Testis (tissue), 3 donors: Measurements from ENCODE around the gene THOC6. TPM values are rescaled to one million over a fixed set of nuclear protein-coding genes. Genes with fewer than 3 reads are reported as not detected.
A peak's percentile ranks its signal among the peaks of the same experiment; 100 is the strongest.

Source experiments
- DNase-seq: peaks from one replicate; pipeline ENCODE4 v3.0.0-alpha.2; 2019
- H3K27ac ChIP-seq, 2 donors: fragments of 200-600 bp; sonication (generic); one replicate each; pipeline ENCODE4 v1.5.1; 2019
- H3K27me3 ChIP-seq: fragments of 200-600 bp; sonication (generic); one replicate; pipeline ENCODE4 v1.5.1; 2019
- H3K36me3 ChIP-seq: fragments of 200-600 bp; sonication (generic); one replicate; pipeline ENCODE4 v1.5.1; 2017; ENCODE audit warnings: low read depth; ENCODE audit errors: missing control alignments
- H3K4me1 ChIP-seq: fragments of 200-600 bp; sonication (generic); one replicate; pipeline ENCODE4 v1.5.1; 2019
- H3K4me3 ChIP-seq, 2 donors: fragments of 200-600 bp; sonication (generic); one replicate each; pipeline ENCODE4 v1.5.1; 2017 to 2019
- H3K9me3 ChIP-seq: fragments of 200-600 bp; sonication (generic); one replicate; pipeline ENCODE4 v1.5.1; 2017
- CTCF ChIP-seq, 3 experiments: fragments of 450-650 bp in 2 of 3; fragments of 200-600 bp in 1 of 3; sonication (generic) in 1 of 3; IDR thresholded peaks; one replicate each; pipeline ENCODE4 v1.5.1; 2016 to 2019; ENCODE audit warnings: antibody characterized with exemption in 3 of 3, mild to moderate bottlenecking in 2 of 3, moderate library complexity in 1 of 3
- POLR2A ChIP-seq: fragments of 450-650 bp; IDR thresholded peaks from one replicate; pipeline ENCODE4 v1.6.1; 2017; ENCODE audit warnings: antibody characterized with exemption, mild to moderate bottlenecking, moderate library complexity
- WGBS, 2 donors: methylation state at CpG; one replicate each; pipeline ENCODE4 v1.1.5; 2018; 5-methylcytosine and 5-hydroxymethylcytosine counted together
- intact Hi-C: fragments of 100-400 bp; cut with DNase I; formaldehyde crosslinking; loops from one replicate; pipeline ENCODE4 v1.15.1; 2023; ENCODE audit warnings: low total_unique reads
- polyA plus RNA-seq: library from polyadenylated mRNA; stranded (reverse); fragments of 350-450 nt; fragmentation: Illumina TruSeq; extraction: RNeasy Lipid Tissue Mini Kit (QIAGEN cat#74804); gene quantifications from one replicate; pipeline ENCODE4 v1.2.3, GENCODE V29; 2014; ENCODE audit warnings: low read depth, low replicate concordance; ENCODE audit not compliant: insufficient read depth
- total RNA-seq, 2 donors: library from RNA; depleted of rRNA; stranded (reverse); fragments of >200 nt; gene quantifications; one replicate each; pipeline ENCODE4 v1.2.3, GENCODE V29; 2016

The THOC6 gene
- total and polyA plus RNA-seq, 3 donors from 2014 or later, result 17.3 to 27.3 (median 19.6) TPM

GRCh38 chr16:3013491-3013951, 10.3 kb upstream of the THOC6 start:
- intact Hi-C loops, result no loop called here
- no peaks in the 10 kb centered on the region for H3K36me3 ChIP-seq
- no peak for DNase-seq
- WGBS, 2 donors, result 61 to 66% methylated on average over 9 to 19 of the region's 27 CpGs
- H3K9me3 ChIP-seq, result no peaks in the 10 kb centered on the region
- no peak overlapping the region for H3K27ac ChIP-seq
- no peaks in the 10 kb centered on the region for H3K27me3 ChIP-seq
- TF ChIP-seq POLR2A, result no peak
- TF ChIP-seq CTCF (IDR thresholded peaks at IDR 0.05), result no peak
- no peak overlapping the region for H3K4me3 ChIP-seq
- no peaks in the 10 kb centered on the region for H3K4me1 ChIP-seq

GRCh38 chr16:3013998-3014690, 9.7 kb upstream of the THOC6 start:
- intact Hi-C loops, result no loop called here
- no peak overlapping the region for H3K27ac ChIP-seq
- H3K27me3 ChIP-seq, result no peaks in the 10 kb centered on the region
- H3K36me3 ChIP-seq, result no peaks in the 10 kb centered on the region
- no peak for DNase-seq
- 50 to 57% methylated on average over 9 to 12 of the region's 12 CpGs for WGBS, 2 donors
- H3K4me1 ChIP-seq, result no peaks in the 10 kb centered on the region
- no peaks in the 10 kb centered on the region for H3K9me3 ChIP-seq
- TF ChIP-seq CTCF (IDR thresholded peaks at IDR 0.05) (no peak), POLR2A (no peak)
- no peak overlapping the region for H3K4me3 ChIP-seq

- no peak for TF ChIP-seq POLR2A
Measured at GRCh38 chr16:3014971-3015370, 8.9 kb upstream of the THOC6 start.

GRCh38 chr16:3015865-3016521, 7.8 kb upstream of the THOC6 start:
- no peak overlapping the region for H3K27ac ChIP-seq
- intact Hi-C loops, result no loop called here
- H3K36me3 ChIP-seq, result no peaks in the 10 kb centered on the region
- H3K4me3 ChIP-seq, result no peak overlapping the region
- peaks cover 10% of the 10 kb centered on the region for H3K4me1 ChIP-seq
- H3K9me3 ChIP-seq, result no peaks in the 10 kb centered on the region
- WGBS, 2 donors, result 86 to 90% methylated on average over 12 to 13 of the region's 13 CpGs
- DNase-seq, result no peak
- TF ChIP-seq POLR2A (no peak), CTCF (IDR thresholded peaks at IDR 0.05) (no peak)
- no peaks in the 10 kb centered on the region for H3K27me3 ChIP-seq

More at GRCh38 chr16:3014971-3015370, 8.9 kb upstream of the THOC6 start:
- no peak overlapping the region for H3K4me3 ChIP-seq
- H3K27me3 ChIP-seq, result no peaks in the 10 kb centered on the region
- H3K27ac ChIP-seq, result no peak overlapping the region
- WGBS, 2 donors, result 91 to 94% methylated on average over 6 of the region's 6 CpGs
- intact Hi-C loops, result no loop called here
- DNase-seq, result no peak
- H3K9me3 ChIP-seq, result no peaks in the 10 kb centered on the region
- H3K4me1 ChIP-seq, result peaks cover 7% of the 10 kb centered on the region
- no peaks in the 10 kb centered on the region for H3K36me3 ChIP-seq

- Histone ChIP-seq H3K4me3 (peak overlapping the region in 1 of 2 donors; percentile 43), H3K27me3 (no peaks in the 10 kb centered on the region), H3K4me1 (peaks cover 22% of the 10 kb centered on the region), H3K9me3 (no peaks in the 10 kb centered on the region), H3K36me3 (no peaks in the 10 kb centered on the region), H3K27ac (no peak overlapping the region)
- 46 to 58% methylated on average over 8 to 20 of the region's 20 CpGs for WGBS, 2 donors
- DNase-seq, result no peak
- intact Hi-C loops, result no loop called here
- TF ChIP-seq POLR2A (no peak), CTCF (IDR thresholded peaks at IDR 0.05) (no peak)
Measured at GRCh38 chr16:3017344-3017743, 6.5 kb upstream of the THOC6 start.
